Measurements from ENCODE around the gene EXOC2. TPM values are rescaled to one million over a fixed set of nuclear protein-coding genes. Genes with fewer than 3 reads are reported as not detected.
A peak's percentile ranks its signal among the peaks of the same experiment; 100 is the strongest.

The EXOC2 gene
- total RNA-seq, 2 experiments from 2014 or later: 29.9 to 30.2 TPM

- H3K9me3 Mint-ChIP-seq: peaks cover 7% of the 10 kb centered on the region
- H3K4me3 Mint-ChIP-seq: peak overlapping the region; percentile 67
- intact Hi-C loops (cut with micrococcal nuclease): loop anchor here (2.0 to 5.0 kb wide), 2 partner anchors 57 to 87 kb away; no protein-coding TSS in a partner anchor
- ATAC-seq: no peak
- no peaks in the 10 kb centered on the region for H3K27me3 Mint-ChIP-seq
- CTCF ChIA-PET: interaction anchor here (0.6 to 3.1 kb wide), 18 partner anchors 9 to 301 kb away, joined by 3 to 16 read pairs (median 5); partner anchors contain the start of gene IRF4
- no peak for TF ChIP-seq CTCF (IDR thresholded peaks at IDR 0.05)
- peaks cover 65% of the 10 kb centered on the region for H3K36me3 Mint-ChIP-seq (ENCODE audit: low read depth)
- peaks cover 94% of the 10 kb centered on the region for H3K4me1 Mint-ChIP-seq (ENCODE audit: low read depth)
- peak overlapping the region; percentile 99 for H3K27ac Mint-ChIP-seq
- POLR2A ChIA-PET: interaction anchor here (0.9 to 29.9 kb wide), 12 partner anchors 8 to 87 kb away, joined by 3 to 853 read pairs (median 10); partner anchors contain the start of gene IRF4
- DNase-seq: no peak
These were observed 203.2 kb downstream of the EXOC2 start for GRCh38 chr6:489762-490161.

- DNase-seq: no peak
- Mint-ChIP-seq H3K36me3 (ENCODE audit: low read depth) (peaks cover 72% of the 10 kb centered on the region), H3K27me3 (no peaks in the 10 kb centered on the region), H3K4me3 (peak overlapping the region; percentile 67), H3K4me1 (ENCODE audit: low read depth) (peaks cover 94% of the 10 kb centered on the region), H3K27ac (peak overlapping the region; percentile 99), H3K9me3 (peaks cover 7% of the 10 kb centered on the region)
- ChIA-PET POLR2A (interaction anchor here (0.5 to 29.9 kb wide), 14 partner anchors 9 to 234 kb away, joined by 3 to 853 read pairs (median 5); partner anchors contain the start of gene IRF4), CTCF (interaction anchor here (0.8 to 3.1 kb wide), 17 partner anchors 8 to 300 kb away, joined by 3 to 16 read pairs (median 5); partner anchors contain the start of gene IRF4)
- no peak for ATAC-seq
- intact Hi-C loops (cut with micrococcal nuclease): no loop called here
- no peak for TF ChIP-seq CTCF (IDR thresholded peaks at IDR 0.05)
These were observed 203.9 kb downstream of the EXOC2 start for GRCh38 chr6:489001-489400.

GRCh38 chr6:487956-488355 is 205.0 kb downstream of the EXOC2 start:
- H3K4me1 Mint-ChIP-seq (ENCODE audit: low read depth): peaks cover 93% of the 10 kb centered on the region
- DNase-seq (peak; percentile 48), ATAC-seq (no peak)
- ChIA-PET CTCF (interaction anchor here (2.6 kb wide), 1 partner anchor 96 kb away, joined by 8 read pairs; the partner anchor contains the start of gene IRF4), POLR2A (interaction anchor here (0.8 to 29.9 kb wide), 7 partner anchors 11 to 85 kb away, joined by 3 to 853 read pairs (median 12); partner anchors contain the start of gene IRF4)
- peak overlapping the region; percentile 64 for H3K4me3 Mint-ChIP-seq
- H3K36me3 Mint-ChIP-seq (ENCODE audit: low read depth): peaks cover 80% of the 10 kb centered on the region
- H3K27ac Mint-ChIP-seq: peak overlapping the region; percentile 86
- intact Hi-C loops (cut with micrococcal nuclease): no loop called here
- H3K27me3 Mint-ChIP-seq: no peaks in the 10 kb centered on the region
- H3K9me3 Mint-ChIP-seq: peaks cover 9% of the 10 kb centered on the region
- no peak for TF ChIP-seq CTCF (IDR thresholded peaks at IDR 0.05)

- POLR2A ChIA-PET: interaction anchor here (0.6 to 29.9 kb wide), 12 partner anchors 11 to 83 kb away, joined by 3 to 853 read pairs (median 12); partner anchors contain the start of gene IRF4
- H3K27ac Mint-ChIP-seq: peak overlapping the region; percentile 93
- ATAC-seq (no peak), DNase-seq (no peak)
- peaks cover 79% of the 10 kb centered on the region for H3K4me1 Mint-ChIP-seq (ENCODE audit: low read depth)
- TF ChIP-seq CTCF (IDR thresholded peaks at IDR 0.05): no peak
- H3K27me3 Mint-ChIP-seq: no peaks in the 10 kb centered on the region
- peaks cover 74% of the 10 kb centered on the region for H3K36me3 Mint-ChIP-seq (ENCODE audit: low read depth)
- peaks cover 2% of the 10 kb centered on the region for H3K9me3 Mint-ChIP-seq
- CTCF ChIA-PET: interaction anchor here (0.7 to 2.2 kb wide), 8 partner anchors 10 to 297 kb away, joined by 3 to 8 read pairs (median 6); no protein-coding TSS in a partner anchor
- intact Hi-C loops (cut with micrococcal nuclease): loop anchor here (2.0 kb wide), 1 partner anchor 13 kb away; no protein-coding TSS in a partner anchor
- H3K4me3 Mint-ChIP-seq: peak overlapping the region; percentile 64
These were observed 207.2 kb downstream of the EXOC2 start for GRCh38 chr6:485655-486170.

GRCh38 chr6:484746-485145 is 208.2 kb downstream of the EXOC2 start:
- ChIA-PET CTCF (interaction anchor here (0.8 to 2.4 kb wide), 12 partner anchors 9 to 296 kb away, joined by 3 to 9 read pairs (median 4); no protein-coding TSS in a partner anchor), POLR2A (interaction anchor here (0.8 to 29.9 kb wide), 16 partner anchors 9 to 262 kb away, joined by 3 to 853 read pairs (median 6); partner anchors contain the start of gene IRF4)
- H3K4me1 Mint-ChIP-seq (ENCODE audit: low read depth): peaks cover 79% of the 10 kb centered on the region
- intact Hi-C loops (cut with micrococcal nuclease): loop anchor here (2.0 kb wide), 1 partner anchor 14 kb away; no protein-coding TSS in a partner anchor
- no peak for ATAC-seq
- peak overlapping the region; percentile 93 for H3K27ac Mint-ChIP-seq
- H3K36me3 Mint-ChIP-seq (ENCODE audit: low read depth): peaks cover 70% of the 10 kb centered on the region
- no peak for DNase-seq
- peaks cover 2% of the 10 kb centered on the region for H3K9me3 Mint-ChIP-seq
- no peak for TF ChIP-seq CTCF (IDR thresholded peaks at IDR 0.05)
- H3K4me3 Mint-ChIP-seq: peak overlapping the region; percentile 7
- H3K27me3 Mint-ChIP-seq: no peaks in the 10 kb centered on the region

Data from activated CD8-positive, alpha-beta T cell treated with anti-CD3 and anti-CD28 coated beads for 36 hours (primary cell).